ENCODE data around the gene PODNL1.
A peak's percentile ranks its signal among the peaks of the same experiment; 100 is the strongest.

PODNL1 gene, protein sequence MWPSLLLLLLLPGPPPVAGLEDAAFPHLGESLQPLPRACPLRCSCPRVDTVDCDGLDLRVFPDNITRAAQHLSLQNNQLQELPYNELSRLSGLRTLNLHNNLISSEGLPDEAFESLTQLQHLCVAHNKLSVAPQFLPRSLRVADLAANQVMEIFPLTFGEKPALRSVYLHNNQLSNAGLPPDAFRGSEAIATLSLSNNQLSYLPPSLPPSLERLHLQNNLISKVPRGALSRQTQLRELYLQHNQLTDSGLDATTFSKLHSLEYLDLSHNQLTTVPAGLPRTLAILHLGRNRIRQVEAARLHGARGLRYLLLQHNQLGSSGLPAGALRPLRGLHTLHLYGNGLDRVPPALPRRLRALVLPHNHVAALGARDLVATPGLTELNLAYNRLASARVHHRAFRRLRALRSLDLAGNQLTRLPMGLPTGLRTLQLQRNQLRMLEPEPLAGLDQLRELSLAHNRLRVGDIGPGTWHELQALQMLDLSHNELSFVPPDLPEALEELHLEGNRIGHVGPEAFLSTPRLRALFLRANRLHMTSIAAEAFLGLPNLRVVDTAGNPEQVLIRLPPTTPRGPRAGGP

DNA sequence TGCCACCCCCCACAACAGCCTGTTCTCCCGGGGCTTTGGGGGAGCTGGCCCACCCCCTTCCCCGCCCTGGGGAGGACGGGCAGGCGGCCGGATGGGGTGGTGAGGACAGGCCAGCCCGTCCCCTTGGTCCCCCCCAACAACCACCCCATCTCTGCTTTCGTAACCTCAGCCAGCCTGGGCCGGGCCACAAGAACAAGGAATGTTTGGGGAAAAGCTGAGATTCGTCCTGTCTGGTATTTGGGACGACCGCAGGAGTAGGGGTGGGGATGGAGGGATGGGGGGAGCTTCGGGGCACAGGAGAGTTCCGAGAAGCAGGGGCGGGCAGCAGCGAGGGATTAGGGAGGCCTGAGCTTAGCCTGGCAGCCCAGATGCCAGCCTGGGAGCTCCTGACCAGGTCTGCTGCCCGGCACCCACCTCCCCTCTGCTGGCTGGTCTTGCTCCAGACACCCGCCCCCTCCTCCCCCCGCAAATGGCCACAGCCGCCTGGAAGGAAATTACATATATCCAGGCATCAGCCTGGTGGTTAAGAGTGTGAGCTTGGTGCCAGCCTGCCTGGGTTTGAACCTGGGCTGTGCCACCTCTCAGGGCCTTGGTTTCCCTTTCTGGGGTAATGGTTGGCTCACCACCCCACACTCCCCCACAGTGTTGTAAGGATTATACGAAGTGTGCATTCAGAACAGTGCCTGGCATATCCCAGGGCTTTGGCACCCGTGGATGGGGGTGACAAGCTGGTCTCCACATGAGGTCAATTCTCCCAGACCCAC is at the start of gene PODNL1:
PODNL1 (minus strand) TSS at position 117 of the 764 bp plus-strand sequence. CDS start 236 bp downstream, outside the sequence.
- H3K36me3 Mint-ChIP-seq: no peaks in the 10 kb centered on the region
- H3K9me3 Mint-ChIP-seq: no peaks in the 10 kb centered on the region
- H3K4me1 Mint-ChIP-seq: peaks cover 16% of the 10 kb centered on the region
- no peak within 1 kb of the TSS for H3K4me3 Mint-ChIP-seq
- no peak within 1 kb of the TSS for H3K27ac Mint-ChIP-seq
- H3K27me3 Mint-ChIP-seq: peaks cover 44% of the 10 kb centered on the region
- ATAC-seq: no peak

GRCh38 chr19:13987101-13987890 is 49.1 kb upstream of the PODNL1 start:
- no peak for ATAC-seq
- peak overlapping the region; percentile 92 for H3K27ac Mint-ChIP-seq
- H3K36me3 Mint-ChIP-seq: peaks cover 34% of the 10 kb centered on the region
- H3K9me3 Mint-ChIP-seq: no peaks in the 10 kb centered on the region
- peaks cover 77% of the 10 kb centered on the region for H3K4me1 Mint-ChIP-seq
- no peaks in the 10 kb centered on the region for H3K27me3 Mint-ChIP-seq
- H3K4me3 Mint-ChIP-seq: peak overlapping the region; percentile 70

GRCh38 chr19:13986348-13986904 is 48.2 kb upstream of the PODNL1 start:
- H3K27me3 Mint-ChIP-seq: no peaks in the 10 kb centered on the region
- peaks cover 29% of the 10 kb centered on the region for H3K36me3 Mint-ChIP-seq
- H3K27ac Mint-ChIP-seq: peak overlapping the region; percentile 92
- peak overlapping the region; percentile 70 for H3K4me3 Mint-ChIP-seq
- H3K4me1 Mint-ChIP-seq: peaks cover 80% of the 10 kb centered on the region
- no peaks in the 10 kb centered on the region for H3K9me3 Mint-ChIP-seq
- peak; percentile 94 for ATAC-seq

DNA sequence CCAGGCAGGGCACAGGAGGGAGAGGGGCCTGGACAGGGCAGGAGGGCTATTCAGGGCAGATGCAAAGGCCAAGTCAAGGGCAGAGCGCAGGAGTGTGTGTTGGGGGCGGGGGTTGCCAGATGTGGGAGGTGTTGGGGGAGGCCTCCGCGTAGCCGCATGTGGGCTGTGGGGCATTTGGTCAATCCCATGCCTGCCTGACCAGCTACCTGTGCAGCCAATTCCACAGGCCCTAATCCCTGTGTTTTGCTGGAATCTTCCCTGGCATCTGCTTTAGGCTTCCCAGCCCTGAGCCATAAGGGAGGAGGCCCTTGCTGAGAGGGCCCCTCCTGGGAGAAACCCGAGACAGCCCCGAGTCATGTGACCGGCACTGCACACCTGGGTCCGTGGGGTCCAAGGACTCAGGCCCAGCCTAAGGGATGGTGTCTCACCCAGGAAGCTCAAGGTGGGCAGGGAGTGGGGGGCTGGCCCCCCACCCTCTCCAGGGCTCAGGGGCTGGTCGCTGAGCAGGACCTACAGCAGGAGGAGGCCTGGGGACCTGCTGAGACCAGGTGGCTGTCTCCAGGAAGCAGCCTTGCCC is 47.6 kb upstream of the PODNL1 start:
- peak; percentile 51 for ATAC-seq
- Mint-ChIP-seq H3K27me3 (no peaks in the 10 kb centered on the region), H3K9me3 (no peaks in the 10 kb centered on the region), H3K4me3 (peak overlapping the region; percentile 45), H3K4me1 (peaks cover 81% of the 10 kb centered on the region), H3K36me3 (peaks cover 24% of the 10 kb centered on the region), H3K27ac (peak overlapping the region; percentile 92)

- no peaks in the 10 kb centered on the region for H3K27me3 Mint-ChIP-seq
- peak; percentile 66 for ATAC-seq
- peak overlapping the region; percentile 92 for H3K27ac Mint-ChIP-seq
- H3K36me3 Mint-ChIP-seq: peaks cover 17% of the 10 kb centered on the region
- peak overlapping the region; percentile 45 for H3K4me3 Mint-ChIP-seq
- no peaks in the 10 kb centered on the region for H3K9me3 Mint-ChIP-seq
- H3K4me1 Mint-ChIP-seq: peaks cover 80% of the 10 kb centered on the region
Measured at GRCh38 chr19:13984875-13985741, 46.9 kb upstream of the PODNL1 start.

DNA sequence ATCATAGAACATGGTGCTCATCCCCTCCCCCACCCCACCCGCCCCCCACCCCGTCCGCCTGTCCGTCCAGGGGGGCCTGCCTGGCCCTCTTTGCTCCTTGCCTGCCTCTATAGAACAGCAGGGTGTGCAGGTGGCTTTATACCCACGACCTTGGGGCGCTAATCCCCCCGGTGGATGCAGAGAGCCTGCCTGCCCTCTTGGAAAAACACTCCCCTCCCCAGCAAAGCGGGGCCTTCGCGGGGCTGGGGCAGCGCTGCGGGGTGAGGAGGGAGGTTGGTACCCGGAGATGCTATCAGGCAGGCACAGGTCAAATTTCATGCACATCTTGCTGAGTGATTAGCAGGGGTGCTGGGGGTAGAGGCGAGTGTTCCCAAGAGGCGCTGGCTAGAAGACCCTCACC is 46.0 kb upstream of the PODNL1 start:
- Mint-ChIP-seq H3K4me3 (no peak overlapping the region), H3K4me1 (peaks cover 82% of the 10 kb centered on the region), H3K27me3 (no peaks in the 10 kb centered on the region), H3K27ac (peak overlapping the region; percentile 92), H3K36me3 (peaks cover 8% of the 10 kb centered on the region), H3K9me3 (no peaks in the 10 kb centered on the region)
- no peak for ATAC-seq

DNA sequence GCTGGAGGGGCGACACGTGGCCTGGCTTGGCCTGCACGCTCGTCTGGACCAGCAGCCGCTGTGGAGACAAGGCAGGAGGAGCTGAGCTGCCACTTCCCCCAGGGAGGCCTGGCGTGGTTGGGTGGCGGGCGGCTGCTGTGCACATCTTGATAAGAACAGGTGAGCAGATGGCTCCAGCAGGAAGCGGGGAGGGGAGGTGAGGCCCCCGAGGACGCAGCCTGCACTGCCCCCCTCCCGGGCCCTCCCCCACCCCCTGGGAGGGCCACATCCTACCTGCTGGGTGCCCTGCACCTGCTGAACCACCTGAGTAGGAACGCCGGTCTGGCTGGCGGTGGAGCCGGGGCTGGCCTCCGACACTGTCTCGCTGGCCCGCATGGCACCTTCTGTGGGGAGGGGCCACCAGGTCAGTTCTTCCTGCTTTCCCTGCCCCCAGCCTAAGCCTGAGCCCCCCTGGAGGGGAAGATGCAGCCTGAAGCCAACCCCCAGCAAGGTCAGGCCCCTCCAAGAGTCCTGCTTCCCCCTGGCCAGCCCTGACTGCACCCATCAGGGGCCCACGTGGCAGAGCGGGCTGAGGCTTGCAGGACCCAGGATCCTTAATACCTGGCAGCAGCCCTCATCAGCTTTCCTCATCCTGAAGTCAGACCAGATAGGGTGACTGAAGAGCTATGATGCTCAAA is 45.1 kb upstream of the PODNL1 start:
- Mint-ChIP-seq H3K36me3 (no peaks in the 10 kb centered on the region), H3K9me3 (no peaks in the 10 kb centered on the region), H3K27me3 (no peaks in the 10 kb centered on the region), H3K4me3 (peak overlapping the region; percentile 31), H3K4me1 (peaks cover 78% of the 10 kb centered on the region), H3K27ac (peak overlapping the region; percentile 92)
- peak; percentile 0 for ATAC-seq

DNA sequence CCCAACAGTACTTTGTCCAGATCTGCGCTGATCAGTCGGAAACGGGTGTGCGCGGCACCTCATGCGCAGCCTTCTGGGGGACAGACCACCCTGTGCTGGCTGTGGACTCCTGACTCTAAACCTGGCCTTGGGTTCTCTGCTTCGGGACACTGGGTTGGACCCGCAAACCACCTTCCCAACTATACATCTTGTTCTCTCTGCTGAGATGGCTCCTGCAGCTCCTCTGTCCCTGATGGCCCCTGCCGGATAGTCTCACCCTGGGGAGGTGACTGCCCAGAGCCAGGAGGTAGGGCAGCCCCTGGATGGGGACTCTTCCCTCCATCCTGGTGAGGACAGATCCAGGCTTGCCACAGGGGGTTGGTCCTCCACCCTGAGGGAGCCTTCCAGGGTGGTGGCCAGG is 44.6 kb upstream of the PODNL1 start:
- H3K36me3 Mint-ChIP-seq: no peaks in the 10 kb centered on the region
- ATAC-seq: no peak
- no peak overlapping the region for H3K4me3 Mint-ChIP-seq
- H3K9me3 Mint-ChIP-seq: no peaks in the 10 kb centered on the region
- peaks cover 78% of the 10 kb centered on the region for H3K4me1 Mint-ChIP-seq
- H3K27ac Mint-ChIP-seq: peak overlapping the region; percentile 92
- H3K27me3 Mint-ChIP-seq: no peaks in the 10 kb centered on the region

GRCh38 chr19:13981988-13982501 is 43.8 kb upstream of the PODNL1 start:
- H3K9me3 Mint-ChIP-seq: no peaks in the 10 kb centered on the region
- H3K27ac Mint-ChIP-seq: peak overlapping the region; percentile 91
- H3K27me3 Mint-ChIP-seq: no peaks in the 10 kb centered on the region
- ATAC-seq: no peak
- H3K4me1 Mint-ChIP-seq: peaks cover 71% of the 10 kb centered on the region
- no peaks in the 10 kb centered on the region for H3K36me3 Mint-ChIP-seq
- peak overlapping the region; percentile 66 for H3K4me3 Mint-ChIP-seq

DNA sequence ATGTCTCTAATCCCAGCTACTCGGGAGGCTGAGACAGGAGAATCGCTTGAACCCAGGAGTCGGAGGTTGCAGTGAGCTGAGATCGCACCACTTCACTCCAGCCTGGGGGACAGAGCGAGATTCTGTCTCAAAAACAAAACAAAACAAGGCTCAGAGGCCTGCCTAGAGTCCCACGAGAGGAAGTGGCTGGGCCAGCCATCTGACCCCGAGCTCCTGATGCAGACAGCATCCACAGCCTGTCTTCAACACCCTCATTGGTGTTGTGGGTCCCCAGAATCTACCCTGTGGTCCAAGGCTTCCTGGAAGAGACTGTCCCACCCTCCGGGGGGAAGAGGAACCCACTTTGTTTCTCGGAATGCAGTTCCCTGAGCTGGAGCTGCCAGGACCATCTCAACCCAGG is 43.2 kb upstream of the PODNL1 start:
- no peaks in the 10 kb centered on the region for H3K9me3 Mint-ChIP-seq
- H3K4me3 Mint-ChIP-seq: peak overlapping the region; percentile 66
- H3K27me3 Mint-ChIP-seq: no peaks in the 10 kb centered on the region
- H3K4me1 Mint-ChIP-seq: peaks cover 65% of the 10 kb centered on the region
- ATAC-seq: no peak
- H3K27ac Mint-ChIP-seq: peak overlapping the region; percentile 91
- H3K36me3 Mint-ChIP-seq: peaks cover 2% of the 10 kb centered on the region

DNA sequence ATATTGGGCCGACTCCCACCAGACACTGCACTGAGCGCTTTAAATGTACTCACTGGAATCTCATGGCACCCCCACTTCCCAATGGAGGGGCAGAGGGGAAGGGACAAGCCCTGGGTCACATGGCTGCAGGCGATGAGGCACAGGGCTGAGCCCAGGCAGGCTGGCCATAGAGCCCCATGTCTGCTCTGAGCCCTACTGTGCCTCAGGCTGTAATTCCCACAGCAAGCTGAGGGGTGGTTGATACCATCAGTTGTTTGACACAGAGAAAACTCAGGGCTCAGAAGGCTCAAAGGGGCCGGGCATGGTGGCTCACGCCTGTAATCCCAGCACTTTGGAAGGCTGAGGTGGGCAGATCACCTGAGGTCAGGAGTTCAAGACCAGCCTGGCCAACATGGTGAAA is 42.8 kb upstream of the PODNL1 start:
- Mint-ChIP-seq H3K4me3 (no peak overlapping the region), H3K27me3 (no peaks in the 10 kb centered on the region), H3K36me3 (peaks cover 7% of the 10 kb centered on the region), H3K27ac (peak overlapping the region; percentile 91), H3K4me1 (peaks cover 63% of the 10 kb centered on the region), H3K9me3 (no peaks in the 10 kb centered on the region)
- ATAC-seq: no peak

- ATAC-seq: no peak
- no peaks in the 10 kb centered on the region for H3K27me3 Mint-ChIP-seq
- no peak overlapping the region for H3K4me3 Mint-ChIP-seq
- H3K9me3 Mint-ChIP-seq: no peaks in the 10 kb centered on the region
- peaks cover 14% of the 10 kb centered on the region for H3K36me3 Mint-ChIP-seq
- peaks cover 62% of the 10 kb centered on the region for H3K4me1 Mint-ChIP-seq
- no peak overlapping the region for H3K27ac Mint-ChIP-seq
Measured at GRCh38 chr19:13980340-13980739, 42.1 kb upstream of the PODNL1 start.

- peaks cover 17% of the 10 kb centered on the region for H3K36me3 Mint-ChIP-seq
- H3K4me1 Mint-ChIP-seq: peaks cover 57% of the 10 kb centered on the region
Measured at GRCh38 chr19:13979686-13980085, 41.5 kb upstream of the PODNL1 start.

More at GRCh38 chr19:13979686-13980085, 41.5 kb upstream of the PODNL1 start:
- Mint-ChIP-seq H3K27ac (peak overlapping the region; percentile 81), H3K9me3 (no peaks in the 10 kb centered on the region), H3K27me3 (no peaks in the 10 kb centered on the region), H3K4me3 (peak overlapping the region; percentile 45)
- ATAC-seq: no peak
